ENCODE measurements around the gene CCDC12. TPM values are rescaled to one million over a fixed set of nuclear protein-coding genes. Genes with fewer than 3 reads are reported as not detected.
A peak's percentile ranks its signal among the peaks of the same experiment; 100 is the strongest.

The CCDC12 gene
- total and polyA plus RNA-seq, 2 of the 13 experiments (the other 11 are each of a cell fraction or from before 2014, with no cell fraction given) = 30.1 to 49.5 TPM

DNA sequence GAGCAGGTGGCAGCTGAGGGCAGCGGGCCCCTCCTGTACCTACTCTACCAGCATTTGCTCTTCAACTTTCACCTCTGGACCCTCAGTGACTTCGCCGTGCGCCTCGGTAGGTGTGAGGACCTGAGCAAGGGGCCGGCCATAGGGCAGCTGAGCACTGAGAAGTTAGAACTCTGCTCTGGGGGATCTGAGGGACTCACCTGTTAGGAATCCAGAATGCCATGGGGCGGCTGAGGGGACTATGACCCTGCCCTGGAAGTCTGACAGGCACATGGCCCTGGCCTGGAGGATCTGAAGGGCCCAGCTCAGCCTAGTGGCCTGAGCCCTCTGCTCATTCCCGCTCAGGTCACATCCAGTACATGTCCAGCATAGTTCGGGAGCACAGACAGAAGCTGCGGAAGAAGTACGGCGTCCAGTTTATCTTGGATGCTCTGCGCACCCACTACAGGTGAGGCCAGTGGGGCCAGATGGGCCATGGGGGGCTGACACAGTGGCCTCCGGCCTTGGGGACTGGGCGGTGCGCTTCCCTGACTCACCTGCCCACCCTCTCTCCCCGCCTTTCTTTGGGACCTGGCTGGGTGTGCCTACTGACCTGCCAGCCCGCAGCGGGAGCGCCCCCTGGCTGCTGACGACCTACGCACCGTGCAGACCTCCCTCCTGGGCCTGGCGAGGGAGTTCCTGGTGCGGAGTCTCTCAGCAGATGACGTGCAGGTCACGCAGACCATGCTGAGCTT, 21.7 kb upstream of the CCDC12 start (continued):
- TF ChIP-seq HOXA9 (CRISPR knock-in tag; IDR thresholded peaks at IDR 0.05; ENCODE audit: borderline replicate concordance) (peak; percentile 55; the same call in 1 of the 2 replicates), CAMTA2 (CRISPR knock-in tag; IDR thresholded peaks at IDR 0.05; ENCODE audit: borderline replicate concordance) (no peak), ZBTB38 (CRISPR knock-in tag; IDR thresholded peaks at IDR 0.05) (peak; percentile 93), ELF3 (CRISPR knock-in tag; IDR thresholded peaks at IDR 0.05) (0 out of 2 replicates have a peak, but pooled peaks have one; percentile 16), MEIS2 (CRISPR knock-in tag; IDR thresholded peaks at IDR 0.05) (peak; percentile 53; the same call in 1 of the 2 replicates), NFE2 (CRISPR knock-in tag; IDR thresholded peaks at IDR 0.05) (0 out of 2 replicates have a peak, but pooled peaks have one; percentile 17), ZNF83 (CRISPR knock-in tag; IDR thresholded peaks at IDR 0.05; ENCODE audit: borderline replicate concordance) (no peak), ZNF629 (CRISPR knock-in tag; conservative IDR thresholded peaks at IDR 0.05) (no peak), SMAD3 (CRISPR knock-in tag; IDR thresholded peaks at IDR 0.05) (no peak), ZNF296 (CRISPR knock-in tag; conservative IDR thresholded peaks at IDR 0.05) (0 out of 2 replicates have a peak, but pooled peaks have one; percentile 47), ZNF33A (CRISPR knock-in tag; IDR thresholded peaks at IDR 0.05; ENCODE audit: borderline replicate concordance) (no peak), HNRNPL (IDR thresholded peaks at IDR 0.05; ENCODE audit: low read depth, low read length) (peak; percentile 72; the same call in 1 of the 2 replicates), HOXA3 (CRISPR knock-in tag; IDR thresholded peaks at IDR 0.05) (peak; percentile 40; the same call in 1 of the 2 replicates), NFATC3 (CRISPR knock-in tag; IDR thresholded peaks at IDR 0.05) (no peak)
- TF ChIP-seq, protein P1, sequence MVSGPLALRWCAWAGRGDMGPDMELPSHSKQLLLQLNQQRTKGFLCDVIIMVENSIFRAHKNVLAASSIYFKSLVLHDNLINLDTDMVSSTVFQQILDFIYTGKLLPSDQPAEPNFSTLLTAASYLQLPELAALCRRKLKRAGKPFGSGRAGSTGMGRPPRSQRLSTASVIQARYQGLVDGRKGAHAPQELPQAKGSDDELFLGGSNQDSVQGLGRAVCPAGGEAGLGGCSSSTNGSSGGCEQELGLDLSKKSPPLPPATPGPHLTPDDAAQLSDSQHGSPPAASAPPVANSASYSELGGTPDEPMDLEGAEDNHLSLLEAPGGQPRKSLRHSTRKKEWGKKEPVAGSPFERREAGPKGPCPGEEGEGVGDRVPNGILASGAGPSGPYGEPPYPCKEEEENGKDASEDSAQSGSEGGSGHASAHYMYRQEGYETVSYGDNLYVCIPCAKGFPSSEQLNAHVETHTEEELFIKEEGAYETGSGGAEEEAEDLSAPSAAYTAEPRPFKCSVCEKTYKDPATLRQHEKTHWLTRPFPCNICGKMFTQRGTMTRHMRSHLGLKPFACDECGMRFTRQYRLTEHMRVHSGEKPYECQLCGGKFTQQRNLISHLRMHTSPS (CRISPR knock-in tag; IDR thresholded peaks at IDR 0.05; ENCODE audit: low read depth) = 0 out of 2 replicates have a peak, but pooled peaks have one; percentile 46
- TF ChIP-seq, protein P2, sequence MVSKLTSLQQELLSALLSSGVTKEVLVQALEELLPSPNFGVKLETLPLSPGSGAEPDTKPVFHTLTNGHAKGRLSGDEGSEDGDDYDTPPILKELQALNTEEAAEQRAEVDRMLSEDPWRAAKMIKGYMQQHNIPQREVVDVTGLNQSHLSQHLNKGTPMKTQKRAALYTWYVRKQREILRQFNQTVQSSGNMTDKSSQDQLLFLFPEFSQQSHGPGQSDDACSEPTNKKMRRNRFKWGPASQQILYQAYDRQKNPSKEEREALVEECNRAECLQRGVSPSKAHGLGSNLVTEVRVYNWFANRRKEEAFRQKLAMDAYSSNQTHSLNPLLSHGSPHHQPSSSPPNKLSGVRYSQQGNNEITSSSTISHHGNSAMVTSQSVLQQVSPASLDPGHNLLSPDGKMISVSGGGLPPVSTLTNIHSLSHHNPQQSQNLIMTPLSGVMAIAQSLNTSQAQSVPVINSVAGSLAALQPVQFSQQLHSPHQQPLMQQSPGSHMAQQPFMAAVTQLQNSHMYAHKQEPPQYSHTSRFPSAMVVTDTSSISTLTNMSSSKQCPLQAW (CRISPR knock-in tag; IDR thresholded peaks at IDR 0.05) = peak; percentile 72
- TF ChIP-seq, protein P3, sequence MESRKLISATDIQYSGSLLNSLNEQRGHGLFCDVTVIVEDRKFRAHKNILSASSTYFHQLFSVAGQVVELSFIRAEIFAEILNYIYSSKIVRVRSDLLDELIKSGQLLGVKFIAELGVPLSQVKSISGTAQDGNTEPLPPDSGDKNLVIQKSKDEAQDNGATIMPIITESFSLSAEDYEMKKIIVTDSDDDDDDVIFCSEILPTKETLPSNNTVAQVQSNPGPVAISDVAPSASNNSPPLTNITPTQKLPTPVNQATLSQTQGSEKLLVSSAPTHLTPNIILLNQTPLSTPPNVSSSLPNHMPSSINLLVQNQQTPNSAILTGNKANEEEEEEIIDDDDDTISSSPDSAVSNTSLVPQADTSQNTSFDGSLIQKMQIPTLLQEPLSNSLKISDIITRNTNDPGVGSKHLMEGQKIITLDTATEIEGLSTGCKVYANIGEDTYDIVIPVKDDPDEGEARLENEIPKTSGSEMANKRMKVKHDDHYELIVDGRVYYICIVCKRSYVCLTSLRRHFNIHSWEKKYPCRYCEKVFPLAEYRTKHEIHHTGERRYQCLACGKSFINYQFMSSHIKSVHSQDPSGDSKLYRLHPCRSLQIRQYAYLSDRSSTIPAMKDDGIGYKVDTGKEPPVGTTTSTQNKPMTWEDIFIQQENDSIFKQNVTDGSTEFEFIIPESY (CRISPR knock-in tag; IDR thresholded peaks at IDR 0.05) = peak; percentile 93
- TF ChIP-seq, protein P4, sequence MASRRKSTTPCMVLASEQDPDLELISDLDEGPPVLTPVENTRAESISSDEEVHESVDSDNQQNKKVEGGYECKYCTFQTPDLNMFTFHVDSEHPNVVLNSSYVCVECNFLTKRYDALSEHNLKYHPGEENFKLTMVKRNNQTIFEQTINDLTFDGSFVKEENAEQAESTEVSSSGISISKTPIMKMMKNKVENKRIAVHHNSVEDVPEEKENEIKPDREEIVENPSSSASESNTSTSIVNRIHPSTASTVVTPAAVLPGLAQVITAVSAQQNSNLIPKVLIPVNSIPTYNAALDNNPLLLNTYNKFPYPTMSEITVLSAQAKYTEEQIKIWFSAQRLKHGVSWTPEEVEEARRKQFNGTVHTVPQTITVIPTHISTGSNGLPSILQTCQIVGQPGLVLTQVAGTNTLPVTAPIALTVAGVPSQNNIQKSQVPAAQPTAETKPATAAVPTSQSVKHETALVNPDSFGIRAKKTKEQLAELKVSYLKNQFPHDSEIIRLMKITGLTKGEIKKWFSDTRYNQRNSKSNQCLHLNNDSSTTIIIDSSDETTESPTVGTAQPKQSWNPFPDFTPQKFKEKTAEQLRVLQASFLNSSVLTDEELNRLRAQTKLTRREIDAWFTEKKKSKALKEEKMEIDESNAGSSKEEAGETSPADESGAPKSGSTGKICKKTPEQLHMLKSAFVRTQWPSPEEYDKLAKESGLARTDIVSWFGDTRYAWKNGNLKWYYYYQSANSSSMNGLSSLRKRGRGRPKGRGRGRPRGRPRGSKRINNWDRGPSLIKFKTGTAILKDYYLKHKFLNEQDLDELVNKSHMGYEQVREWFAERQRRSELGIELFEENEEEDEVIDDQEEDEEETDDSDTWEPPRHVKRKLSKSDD (CRISPR knock-in tag; IDR thresholded peaks at IDR 0.05; ENCODE audit: low read depth) = no peak
